Measurements from ENCODE around the gene TRAK2.

DNA sequence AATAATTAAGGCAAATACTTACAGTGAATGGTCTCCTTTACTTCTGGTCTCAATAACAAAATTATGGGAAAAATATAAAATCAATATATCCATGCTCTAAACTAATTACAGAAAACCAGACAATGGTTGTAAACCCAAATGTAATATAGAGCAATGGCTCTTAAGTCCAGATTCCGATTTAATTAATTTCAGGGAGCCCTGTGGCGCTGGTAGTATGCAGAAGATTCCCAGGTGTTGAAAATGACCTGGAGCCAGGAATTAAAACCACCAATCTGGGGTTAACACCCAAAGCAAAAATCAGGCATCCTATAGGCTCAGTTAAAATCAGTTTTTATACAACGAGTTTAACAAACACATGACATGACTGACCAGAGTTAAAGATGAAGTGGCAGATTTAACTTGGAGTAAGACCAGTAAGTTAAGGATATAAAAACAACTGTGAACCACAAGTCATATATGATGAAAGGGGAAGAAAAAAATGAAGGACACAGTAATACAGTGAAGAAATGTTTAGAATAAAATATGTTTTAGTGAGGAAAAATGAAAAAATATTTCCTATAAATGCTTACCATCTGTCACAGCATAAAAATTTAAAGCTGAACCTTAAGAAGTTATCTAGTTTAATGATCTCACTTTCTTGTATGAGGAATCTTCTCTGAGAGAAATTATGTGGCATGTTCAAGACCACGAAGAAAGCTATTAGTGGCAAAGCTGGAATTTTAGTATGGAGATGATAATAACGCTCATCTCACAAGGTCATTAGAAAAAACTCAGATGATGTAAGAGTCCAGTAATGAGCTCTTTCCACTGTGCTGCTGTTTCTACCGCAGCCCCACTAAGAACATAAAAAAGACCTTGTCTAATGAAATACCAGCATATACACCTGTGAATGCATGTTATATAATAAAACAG, 48.4 kb downstream of the TRAK2 start:
- no peak for TF ChIP-seq POLR2A (IDR thresholded peaks at IDR 0.05)
- TF ChIP-seq, protein P1, sequence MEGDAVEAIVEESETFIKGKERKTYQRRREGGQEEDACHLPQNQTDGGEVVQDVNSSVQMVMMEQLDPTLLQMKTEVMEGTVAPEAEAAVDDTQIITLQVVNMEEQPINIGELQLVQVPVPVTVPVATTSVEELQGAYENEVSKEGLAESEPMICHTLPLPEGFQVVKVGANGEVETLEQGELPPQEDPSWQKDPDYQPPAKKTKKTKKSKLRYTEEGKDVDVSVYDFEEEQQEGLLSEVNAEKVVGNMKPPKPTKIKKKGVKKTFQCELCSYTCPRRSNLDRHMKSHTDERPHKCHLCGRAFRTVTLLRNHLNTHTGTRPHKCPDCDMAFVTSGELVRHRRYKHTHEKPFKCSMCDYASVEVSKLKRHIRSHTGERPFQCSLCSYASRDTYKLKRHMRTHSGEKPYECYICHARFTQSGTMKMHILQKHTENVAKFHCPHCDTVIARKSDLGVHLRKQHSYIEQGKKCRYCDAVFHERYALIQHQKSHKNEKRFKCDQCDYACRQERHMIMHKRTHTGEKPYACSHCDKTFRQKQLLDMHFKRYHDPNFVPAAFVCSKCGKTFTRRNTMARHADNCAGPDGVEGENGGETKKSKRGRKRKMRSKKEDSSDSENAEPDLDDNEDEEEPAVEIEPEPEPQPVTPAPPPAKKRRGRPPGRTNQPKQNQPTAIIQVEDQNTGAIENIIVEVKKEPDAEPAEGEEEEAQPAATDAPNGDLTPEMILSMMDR (IDR thresholded peaks at IDR 0.05) = no peak
- no peak for TF ChIP-seq POLR2AphosphoS5 (IDR thresholded peaks at IDR 0.05)
